ENCODE results near the gene MTR. TPM values are rescaled to one million over a fixed set of nuclear protein-coding genes. Genes with fewer than 3 reads are reported as not detected.

Gene MTR
- total and polyA plus RNA-seq, 9 of the 15 experiments (the other 6 are each of a cell fraction or from before 2014, with no cell fraction given): 3.4 to 44.3 (median 20.3) TPM

DNA sequence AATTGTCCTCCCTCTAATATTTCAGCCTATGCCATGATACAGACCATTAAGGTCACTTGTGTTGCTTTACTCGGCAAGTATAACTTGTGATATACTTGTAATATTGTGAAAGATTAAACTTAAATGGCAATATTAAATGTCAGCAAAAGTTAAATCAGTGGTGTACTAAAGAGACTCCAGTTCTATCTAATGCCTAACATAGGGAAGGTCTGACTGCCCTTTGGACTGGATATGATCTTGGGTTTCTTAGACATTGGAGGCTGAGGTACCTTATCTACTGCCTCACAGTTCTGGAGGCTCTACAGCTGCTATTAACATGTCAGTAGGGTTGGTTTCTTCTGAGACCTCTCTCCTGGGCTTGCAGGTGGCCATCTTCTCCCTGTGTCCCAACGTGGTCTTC, 119.3 kb downstream of the MTR start (continued):
- TF ChIP-seq, protein P1, sequence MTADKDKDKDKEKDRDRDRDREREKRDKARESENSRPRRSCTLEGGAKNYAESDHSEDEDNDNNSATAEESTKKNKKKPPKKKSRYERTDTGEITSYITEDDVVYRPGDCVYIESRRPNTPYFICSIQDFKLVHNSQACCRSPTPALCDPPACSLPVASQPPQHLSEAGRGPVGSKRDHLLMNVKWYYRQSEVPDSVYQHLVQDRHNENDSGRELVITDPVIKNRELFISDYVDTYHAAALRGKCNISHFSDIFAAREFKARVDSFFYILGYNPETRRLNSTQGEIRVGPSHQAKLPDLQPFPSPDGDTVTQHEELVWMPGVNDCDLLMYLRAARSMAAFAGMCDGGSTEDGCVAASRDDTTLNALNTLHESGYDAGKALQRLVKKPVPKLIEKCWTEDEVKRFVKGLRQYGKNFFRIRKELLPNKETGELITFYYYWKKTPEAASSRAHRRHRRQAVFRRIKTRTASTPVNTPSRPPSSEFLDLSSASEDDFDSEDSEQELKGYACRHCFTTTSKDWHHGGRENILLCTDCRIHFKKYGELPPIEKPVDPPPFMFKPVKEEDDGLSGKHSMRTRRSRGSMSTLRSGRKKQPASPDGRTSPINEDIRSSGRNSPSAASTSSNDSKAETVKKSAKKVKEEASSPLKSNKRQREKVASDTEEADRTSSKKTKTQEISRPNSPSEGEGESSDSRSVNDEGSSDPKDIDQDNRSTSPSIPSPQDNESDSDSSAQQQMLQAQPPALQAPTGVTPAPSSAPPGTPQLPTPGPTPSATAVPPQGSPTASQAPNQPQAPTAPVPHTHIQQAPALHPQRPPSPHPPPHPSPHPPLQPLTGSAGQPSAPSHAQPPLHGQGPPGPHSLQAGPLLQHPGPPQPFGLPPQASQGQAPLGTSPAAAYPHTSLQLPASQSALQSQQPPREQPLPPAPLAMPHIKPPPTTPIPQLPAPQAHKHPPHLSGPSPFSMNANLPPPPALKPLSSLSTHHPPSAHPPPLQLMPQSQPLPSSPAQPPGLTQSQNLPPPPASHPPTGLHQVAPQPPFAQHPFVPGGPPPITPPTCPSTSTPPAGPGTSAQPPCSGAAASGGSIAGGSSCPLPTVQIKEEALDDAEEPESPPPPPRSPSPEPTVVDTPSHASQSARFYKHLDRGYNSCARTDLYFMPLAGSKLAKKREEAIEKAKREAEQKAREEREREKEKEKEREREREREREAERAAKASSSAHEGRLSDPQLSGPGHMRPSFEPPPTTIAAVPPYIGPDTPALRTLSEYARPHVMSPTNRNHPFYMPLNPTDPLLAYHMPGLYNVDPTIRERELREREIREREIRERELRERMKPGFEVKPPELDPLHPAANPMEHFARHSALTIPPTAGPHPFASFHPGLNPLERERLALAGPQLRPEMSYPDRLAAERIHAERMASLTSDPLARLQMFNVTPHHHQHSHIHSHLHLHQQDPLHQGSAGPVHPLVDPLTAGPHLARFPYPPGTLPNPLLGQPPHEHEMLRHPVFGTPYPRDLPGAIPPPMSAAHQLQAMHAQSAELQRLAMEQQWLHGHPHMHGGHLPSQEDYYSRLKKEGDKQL (CRISPR knock-in tag; IDR thresholded peaks at IDR 0.05; ENCODE audit: borderline replicate concordance): no peak
- TF ChIP-seq, protein P2, sequence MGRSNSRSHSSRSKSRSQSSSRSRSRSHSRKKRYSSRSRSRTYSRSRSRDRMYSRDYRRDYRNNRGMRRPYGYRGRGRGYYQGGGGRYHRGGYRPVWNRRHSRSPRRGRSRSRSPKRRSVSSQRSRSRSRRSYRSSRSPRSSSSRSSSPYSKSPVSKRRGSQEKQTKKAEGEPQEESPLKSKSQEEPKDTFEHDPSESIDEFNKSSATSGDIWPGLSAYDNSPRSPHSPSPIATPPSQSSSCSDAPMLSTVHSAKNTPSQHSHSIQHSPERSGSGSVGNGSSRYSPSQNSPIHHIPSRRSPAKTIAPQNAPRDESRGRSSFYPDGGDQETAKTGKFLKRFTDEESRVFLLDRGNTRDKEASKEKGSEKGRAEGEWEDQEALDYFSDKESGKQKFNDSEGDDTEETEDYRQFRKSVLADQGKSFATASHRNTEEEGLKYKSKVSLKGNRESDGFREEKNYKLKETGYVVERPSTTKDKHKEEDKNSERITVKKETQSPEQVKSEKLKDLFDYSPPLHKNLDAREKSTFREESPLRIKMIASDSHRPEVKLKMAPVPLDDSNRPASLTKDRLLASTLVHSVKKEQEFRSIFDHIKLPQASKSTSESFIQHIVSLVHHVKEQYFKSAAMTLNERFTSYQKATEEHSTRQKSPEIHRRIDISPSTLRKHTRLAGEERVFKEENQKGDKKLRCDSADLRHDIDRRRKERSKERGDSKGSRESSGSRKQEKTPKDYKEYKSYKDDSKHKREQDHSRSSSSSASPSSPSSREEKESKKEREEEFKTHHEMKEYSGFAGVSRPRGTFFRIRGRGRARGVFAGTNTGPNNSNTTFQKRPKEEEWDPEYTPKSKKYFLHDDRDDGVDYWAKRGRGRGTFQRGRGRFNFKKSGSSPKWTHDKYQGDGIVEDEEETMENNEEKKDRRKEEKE (IDR thresholded peaks at IDR 0.05; ENCODE audit: borderline replicate concordance in 1 of 2, control insufficient read depth in 1 of 2, low read depth in 2 of 2, low read length in 1 of 2): no peak
- TF ChIP-seq ZNF146 (CRISPR knock-in tag; IDR thresholded peaks at IDR 0.05; ENCODE audit: unreplicated experiment) (no peak), PRMT5 (CRISPR knock-in tag; IDR thresholded peaks at IDR 0.05) (no peak), MCM2 (IDR thresholded peaks at IDR 0.05; ENCODE audit: low read depth) (no peak), HNRNPH1 (optimal IDR thresholded peaks at IDR 0.05; ENCODE audit: low read depth, low read length) (no peak), ZNF695 (CRISPR knock-in tag; IDR thresholded peaks at IDR 0.05) (no peak), SREBF2 (CRISPR knock-in tag; IDR thresholded peaks at IDR 0.05) (no peak), FOXJ3 (CRISPR knock-in tag; IDR thresholded peaks at IDR 0.05) (no peak), MAFF (IDR thresholded peaks at IDR 0.05; ENCODE audit: low read length) (no peak), KLF13 (tag; IDR thresholded peaks at IDR 0.05; ENCODE audit: borderline replicate concordance, low read depth) (no peak), ZNF197 (CRISPR knock-in tag; IDR thresholded peaks at IDR 0.05; ENCODE audit: low read depth) (no peak), ZNF785 (CRISPR knock-in tag; IDR thresholded peaks at IDR 0.05) (no peak), MECOM (CRISPR knock-in tag; IDR thresholded peaks at IDR 0.05) (no peak), ZBTB7A (IDR thresholded peaks at IDR 0.05; ENCODE audit: borderline replicate concordance, control insufficient read depth, low read depth, low read length) (no peak), CHCHD3 (CRISPR knock-in tag; IDR thresholded peaks at IDR 0.05) (no peak), NFYB (IDR thresholded peaks at IDR 0.05; ENCODE audit: extremely low read depth, insufficient read length) (no peak)
- TF ChIP-seq, protein P3, sequence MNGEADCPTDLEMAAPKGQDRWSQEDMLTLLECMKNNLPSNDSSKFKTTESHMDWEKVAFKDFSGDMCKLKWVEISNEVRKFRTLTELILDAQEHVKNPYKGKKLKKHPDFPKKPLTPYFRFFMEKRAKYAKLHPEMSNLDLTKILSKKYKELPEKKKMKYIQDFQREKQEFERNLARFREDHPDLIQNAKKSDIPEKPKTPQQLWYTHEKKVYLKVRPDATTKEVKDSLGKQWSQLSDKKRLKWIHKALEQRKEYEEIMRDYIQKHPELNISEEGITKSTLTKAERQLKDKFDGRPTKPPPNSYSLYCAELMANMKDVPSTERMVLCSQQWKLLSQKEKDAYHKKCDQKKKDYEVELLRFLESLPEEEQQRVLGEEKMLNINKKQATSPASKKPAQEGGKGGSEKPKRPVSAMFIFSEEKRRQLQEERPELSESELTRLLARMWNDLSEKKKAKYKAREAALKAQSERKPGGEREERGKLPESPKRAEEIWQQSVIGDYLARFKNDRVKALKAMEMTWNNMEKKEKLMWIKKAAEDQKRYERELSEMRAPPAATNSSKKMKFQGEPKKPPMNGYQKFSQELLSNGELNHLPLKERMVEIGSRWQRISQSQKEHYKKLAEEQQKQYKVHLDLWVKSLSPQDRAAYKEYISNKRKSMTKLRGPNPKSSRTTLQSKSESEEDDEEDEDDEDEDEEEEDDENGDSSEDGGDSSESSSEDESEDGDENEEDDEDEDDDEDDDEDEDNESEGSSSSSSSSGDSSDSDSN (IDR thresholded peaks at IDR 0.05; ENCODE audit: borderline replicate concordance in 1 of 2, low read depth in 2 of 2, low read length in 2 of 2): no peak

Measured in K562 (cell line).